Choroid plexus epithelial cell (primary cell): Measurements from ENCODE around the gene GALNT17.

Source experiments
- DNase-seq: peaks from one replicate; pipeline ENCODE4 v3.0.0-alpha.2; 2010; ENCODE audit warnings: low read depth
- H3K4me3 ChIP-seq: 2 replicates; pipeline ENCODE4 v1.5.1; 2011; ENCODE audit warnings: low read depth, mild to moderate bottlenecking, control low read depth, low read length, moderate library complexity
- CTCF ChIP-seq: conservative IDR thresholded peaks from 2 replicates; pipeline ENCODE4 v1.5.1; 2011; ENCODE audit warnings: low read depth, mild to moderate bottlenecking, control low read depth, inconsistent platforms, low read length, moderate library complexity

Gene GALNT17

GRCh38 chr7:71482284-71482683 lies 350.3 kb downstream of the GALNT17 start:
- TF ChIP-seq CTCF, result no peak
- no peak overlapping the region for H3K4me3 ChIP-seq
- no peak for DNase-seq

GRCh38 chr7:71484380-71484779 lies 352.4 kb downstream of the GALNT17 start:
- no peak for DNase-seq
- TF ChIP-seq CTCF, result no peak

GRCh38 chr7:71485586-71485985 lies 353.6 kb downstream of the GALNT17 start:
- TF ChIP-seq CTCF, result no peak
- no peak overlapping the region for H3K4me3 ChIP-seq
- DNase-seq, result peak; percentile 30

More at GRCh38 chr7:71484380-71484779, 352.4 kb downstream of the GALNT17 start:
- no peak overlapping the region for H3K4me3 ChIP-seq

GRCh38 chr7:71486414-71486813 lies 354.5 kb downstream of the GALNT17 start:
- no peak for DNase-seq
- no peak overlapping the region for H3K4me3 ChIP-seq
- TF ChIP-seq CTCF, result no peak

GRCh38 chr7:71486856-71487628 lies 355.1 kb downstream of the GALNT17 start:
- H3K4me3 ChIP-seq, result no peak overlapping the region
- peak; percentile 90 for DNase-seq
- no peak for TF ChIP-seq CTCF

- peak; percentile 52 for DNase-seq
- no peak for TF ChIP-seq CTCF
- H3K4me3 ChIP-seq, result no peak overlapping the region
Observed at GRCh38 chr7:71488308-71488707, 356.4 kb downstream of the GALNT17 start.

GRCh38 chr7:71491336-71491735 lies 359.4 kb downstream of the GALNT17 start:
- H3K4me3 ChIP-seq, result no peak overlapping the region
- TF ChIP-seq CTCF, result no peak
- DNase-seq, result peak; percentile 15
